ENCODE measurements around the gene RFT1. TPM values are rescaled to one million over a fixed set of nuclear protein-coding genes. Genes with fewer than 3 reads are reported as not detected.
A peak's percentile ranks its signal among the peaks of the same experiment; 100 is the strongest.

RFT1 gene
- total and polyA plus RNA-seq, 2 of the 13 experiments (the other 11 are each of a cell fraction or from before 2014, with no cell fraction given), result 23.2 to 37.0 TPM

GRCh38 chr3:53169045-53169831 is 39.0 kb upstream of the RFT1 start (continued):
- TF ChIP-seq ZNF646 (CRISPR knock-in tag; IDR thresholded peaks at IDR 0.05), result peak; percentile 50; the same call in 1 of the 2 replicates
- no peak for TF ChIP-seq TSC22D2 (CRISPR knock-in tag; IDR thresholded peaks at IDR 0.05; ENCODE audit: borderline replicate concordance)
- no peak for TF ChIP-seq SETDB1 (CRISPR knock-in tag; IDR thresholded peaks at IDR 0.05; ENCODE audit: borderline replicate concordance)
- no peak; the same call in 1 of the 2 replicates for TF ChIP-seq PRDM10 (CRISPR knock-in tag; IDR thresholded peaks at IDR 0.05; ENCODE audit: low read depth)
- TF ChIP-seq CEBPZ (IDR thresholded peaks at IDR 0.05; ENCODE audit: low read length), result no peak
- TF ChIP-seq AKAP8 (CRISPR knock-in tag; IDR thresholded peaks at IDR 0.05), result no peak
- no peak; the same call in 1 of the 2 replicates for TF ChIP-seq ZNF501 (CRISPR knock-in tag; IDR thresholded peaks at IDR 0.05)
- TF ChIP-seq THAP9 (CRISPR knock-in tag; IDR thresholded peaks at IDR 0.05; ENCODE audit: borderline replicate concordance), result peak; percentile 67; the same call in 1 of the 2 replicates
- no peak for TF ChIP-seq CENPBD1 (CRISPR knock-in tag; IDR thresholded peaks at IDR 0.05; ENCODE audit: borderline replicate concordance, low read depth)
